Left ventricle myocardium superior (tissue), 1 donor: ENCODE results near the gene NTN5. TPM values are rescaled to one million over a fixed set of nuclear protein-coding genes. Genes with fewer than 3 reads are reported as not detected.
A peak's percentile ranks its signal among the peaks of the same experiment; 100 is the strongest.
"Not testable (repeated sequence)": the region's sequence is repeated elsewhere in the genome, so short reads cannot be mapped to it uniquely, and the experiment has no call there.

ENCODE experiments used
- ATAC-seq: fragments of 200-7000 bp; cut with Tn5 transposase; one replicate; pipeline ENCODE4 v1.9.1; 2020; ENCODE audit warnings: mild to moderate bottlenecking, moderate library complexity
- DNase-seq: peaks from one replicate; pipeline ENCODE4 v3.0.0-alpha.2; 2020
- intact Hi-C: fragments of 100-400 bp; cut with micrococcal nuclease; formaldehyde crosslinking; loops from one replicate; pipeline ENCODE4 v1.11.0; 2022
- long read RNA-seq: library from polyadenylated mRNA; unstranded; transcript quantifications from one replicate; pipeline ENCODE4 v2.0.0, GENCODE V29; 2021
- total RNA-seq: library from RNA; stranded (reverse); fragmentation: NEBNext Ultra II Directional; extraction: Animal tissue kit (Norgen Biotek cat#: 25700); gene quantifications from one replicate; pipeline ENCODE4 v1.2.1, GENCODE V29; 2021
- donor health status: DM: no; HTN: yes; CAD: no; lungs with severe emphysema.

Gene NTN5
- total RNA-seq: not detected
- long read RNA-seq: 0 reads

DNA sequence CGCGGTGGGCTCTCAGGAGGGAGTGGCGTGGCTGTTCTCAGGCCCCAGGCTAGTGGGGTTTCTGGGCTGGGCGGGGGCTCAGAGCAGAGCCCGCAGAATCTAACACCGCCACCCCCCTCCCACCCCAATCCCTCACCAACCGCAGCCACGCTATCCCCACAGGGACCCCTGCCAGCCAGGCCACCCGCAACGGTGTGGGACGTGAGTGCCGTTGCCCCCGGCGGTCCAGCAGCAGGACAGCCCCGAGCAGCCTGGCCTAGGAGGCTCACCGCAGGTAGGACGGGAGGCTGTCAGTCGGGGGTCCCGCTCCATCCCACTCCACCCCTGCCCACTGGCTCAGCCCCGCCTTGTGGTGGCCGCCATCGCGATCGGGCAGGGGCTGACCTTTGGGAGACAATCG is at the start of gene NTN5:
NTN5 (minus strand) TSS at position 24 of the 400 bp plus-strand sequence. CDS start 2,031 bp downstream, outside the sequence.
- no peak for ATAC-seq
- intact Hi-C loops: no loop called here
- DNase-seq: no peak

- no peak for DNase-seq
- intact Hi-C loops: no loop called here
Measured at GRCh38 chr19:48722196-48722708, 49.4 kb upstream of the NTN5 start.

GRCh38 chr19:48720613-48721296 is 47.9 kb upstream of the NTN5 start:
- intact Hi-C loops: no loop called here
- DNase-seq: peak; percentile 99
- peak; percentile 85 for ATAC-seq

More at GRCh38 chr19:48722196-48722708, 49.4 kb upstream of the NTN5 start:
- no peak for ATAC-seq

GRCh38 chr19:48720251-48720612 is 47.4 kb upstream of the NTN5 start:
- intact Hi-C loops: no loop called here
- no peak for DNase-seq
- ATAC-seq: peak; percentile 29

- ATAC-seq: no peak
- intact Hi-C loops: no loop called here
- peak; percentile 63 for DNase-seq
Measured at GRCh38 chr19:48719263-48720171, 46.7 kb upstream of the NTN5 start, which contains the start of gene MAMSTR. MAMSTR (minus strand) TSS chr19:48719725; CDS start chr19:48719031, 694 bp downstream.

DNA sequence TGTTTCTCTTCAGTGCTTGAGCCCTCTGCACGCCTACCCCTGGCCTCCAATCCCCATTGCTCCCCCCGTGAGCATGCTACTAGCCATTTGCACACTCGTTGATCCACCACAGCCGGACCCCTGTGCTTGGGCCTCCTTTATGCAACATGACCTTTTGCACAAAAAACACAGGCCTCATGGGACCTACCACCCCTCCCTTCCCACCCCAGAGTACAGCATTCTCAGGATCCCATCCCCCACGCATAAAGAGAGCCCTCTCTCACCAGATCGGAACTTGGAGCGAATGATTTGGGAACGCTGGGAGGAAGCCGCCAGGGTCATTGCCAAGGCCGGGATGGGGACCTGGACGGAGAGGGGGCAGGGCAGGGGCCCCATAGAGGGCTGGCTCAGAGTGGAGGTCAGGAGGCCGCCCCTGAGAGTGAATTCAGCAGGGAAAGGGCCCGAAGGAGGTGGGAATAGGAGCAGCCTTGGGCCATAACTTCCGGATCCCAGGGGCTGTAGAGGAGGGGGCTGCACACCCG is 46.0 kb upstream of the NTN5 start:
- DNase-seq: no peak
- intact Hi-C loops: no loop called here

GRCh38 chr19:48718106-48718505 is 45.3 kb upstream of the NTN5 start:
- DNase-seq, ATAC-seq, intact Hi-C loops: not testable (repeated sequence)

More for the DNA sequence above, 46.0 kb upstream of the NTN5 start:
- no peak for ATAC-seq

DNA sequence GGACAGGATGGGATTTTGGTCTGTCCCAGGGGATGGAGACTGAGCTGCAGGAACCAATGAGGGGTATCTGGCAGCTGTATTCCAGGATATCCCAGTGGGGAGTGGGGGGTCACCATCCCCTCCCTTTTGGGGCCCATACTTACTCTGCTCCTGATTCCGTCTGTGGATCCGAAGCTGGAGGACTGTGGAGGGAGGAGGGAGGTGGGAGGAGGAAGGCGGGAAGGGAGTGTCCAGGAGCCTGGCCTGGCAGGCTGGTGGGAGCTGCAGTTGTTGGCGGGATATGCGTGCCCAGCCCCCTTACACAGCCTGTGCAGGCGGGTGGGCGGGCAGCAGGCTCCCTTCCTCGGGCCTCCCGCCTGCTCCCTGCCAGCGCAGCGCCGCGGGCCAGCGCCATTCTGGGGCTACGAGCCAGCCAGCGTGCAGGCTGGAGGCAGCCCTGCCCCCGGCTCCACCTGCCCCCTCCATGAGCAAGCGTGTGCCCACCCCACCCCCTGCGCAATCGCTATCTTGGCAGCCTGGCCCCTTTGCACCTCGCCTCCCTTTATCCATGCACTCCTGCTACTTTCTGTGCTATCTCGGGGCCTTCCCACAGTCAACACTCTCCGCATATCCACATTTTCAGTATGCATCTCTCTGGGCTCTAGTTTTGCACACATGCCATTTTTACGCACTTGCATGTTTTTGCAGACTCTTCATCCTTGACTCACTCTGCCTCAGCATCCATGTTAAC is 43.9 kb upstream of the NTN5 start:
- DNase-seq (peak; percentile 78), ATAC-seq (peak; percentile 2)
- intact Hi-C loops: no loop called here

DNA sequence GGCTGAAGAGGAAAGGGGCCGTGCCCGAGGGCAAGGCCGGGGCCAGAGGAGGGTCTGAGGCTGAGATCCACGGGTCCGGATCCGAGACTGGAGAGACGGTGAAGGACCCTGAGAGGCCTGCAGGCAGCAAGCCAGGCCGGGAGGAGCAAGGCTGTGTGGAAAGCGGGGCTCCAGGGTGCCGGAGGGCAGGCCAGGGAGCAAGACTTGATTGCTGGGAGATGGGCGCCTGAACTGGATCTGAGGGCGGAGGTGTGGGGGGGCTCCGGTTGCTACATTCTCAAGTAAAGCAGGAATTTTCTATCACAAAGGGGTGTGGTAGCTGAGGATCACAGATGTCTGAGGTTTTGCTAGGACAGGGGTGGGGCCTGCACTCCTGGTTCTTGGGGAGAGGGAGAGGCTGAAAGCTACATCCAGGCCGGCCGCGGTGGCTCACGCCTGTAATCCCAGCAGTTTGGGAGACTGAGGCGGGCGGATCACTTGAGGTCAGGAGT is 42.9 kb upstream of the NTN5 start:
- DNase-seq (peak; percentile 54), ATAC-seq (no peak)
- intact Hi-C loops: no loop called here

- intact Hi-C loops: no loop called here
- no peak for ATAC-seq
- no peak for DNase-seq
Measured at GRCh38 chr19:48714759-48715675, 42.2 kb upstream of the NTN5 start.

- DNase-seq (peak; percentile 100), ATAC-seq (peak; percentile 89)
- intact Hi-C loops: no loop called here
Measured at GRCh38 chr19:48713864-48714755, 41.3 kb upstream of the NTN5 start.

- intact Hi-C loops: no loop called here
- DNase-seq: peak; percentile 35
- ATAC-seq: no peak
Measured at GRCh38 chr19:48713041-48713863, 40.4 kb upstream of the NTN5 start.

- intact Hi-C loops: no loop called here
- no peak for DNase-seq
- no peak for ATAC-seq
Measured at GRCh38 chr19:48711106-48711662, 38.4 kb upstream of the NTN5 start.

GRCh38 chr19:48708471-48708870 is 35.7 kb upstream of the NTN5 start:
- intact Hi-C loops: no loop called here
- DNase-seq (no peak), ATAC-seq (no peak)

DNA sequence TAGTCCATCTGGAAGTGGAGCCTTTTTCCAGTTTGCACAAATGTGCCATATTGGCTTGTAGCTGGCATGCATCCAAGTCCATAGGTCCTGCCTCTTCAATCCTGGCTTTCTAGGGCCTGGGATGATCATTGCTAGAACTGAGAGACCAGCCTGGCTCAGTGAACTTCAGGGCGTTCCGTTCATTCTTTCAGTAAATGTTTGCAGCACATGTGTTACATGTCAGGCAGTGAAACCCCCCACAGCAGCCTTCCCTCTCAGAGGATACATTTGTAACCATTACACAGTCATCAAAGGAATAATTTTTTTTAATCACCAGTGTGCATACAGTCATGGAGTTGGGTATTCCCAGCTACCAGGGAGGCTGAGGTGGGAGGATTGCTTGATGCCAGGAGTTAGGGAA is 32.6 kb upstream of the NTN5 start:
- intact Hi-C loops: no loop called here
- ATAC-seq (no peak), DNase-seq (no peak)

DNA sequence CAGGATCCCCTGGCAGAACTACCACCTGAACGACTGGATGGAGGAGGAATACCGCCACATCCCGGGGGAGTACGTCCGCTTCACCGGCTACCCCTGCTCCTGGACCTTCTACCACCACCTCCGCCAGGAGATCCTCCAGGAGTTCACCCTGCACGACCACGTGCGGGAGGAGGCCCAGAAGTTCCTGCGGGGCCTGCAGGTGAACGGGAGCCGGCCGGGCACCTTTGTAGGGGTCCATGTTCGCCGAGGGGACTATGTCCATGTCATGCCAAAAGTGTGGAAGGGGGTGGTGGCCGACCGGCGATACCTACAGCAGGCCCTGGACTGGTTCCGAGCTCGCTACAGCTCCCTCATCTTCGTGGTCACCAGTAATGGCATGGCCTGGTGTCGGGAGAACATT is 30.5 kb upstream of the NTN5 start:
- DNase-seq: no peak
- intact Hi-C loops: no loop called here
- no peak for ATAC-seq
